Loucy (cell line): ENCODE results near the gene TMED10.

Experiments used
- CTCF ChIP-seq: fragments of 200-600 bp; sonication (generic); conservative IDR thresholded peaks from 2 replicates; pipeline ENCODE4 v1.5.1; 2014; ENCODE audit warnings: mild to moderate bottlenecking, antibody characterized with exemption, low read length
- EZH2phosphoT487 ChIP-seq: fragments of 200-600 bp; IDR thresholded peaks from 2 replicates; pipeline ENCODE4 v1.6.1; 2018; ENCODE audit warnings: antibody characterized with exemption, mild to moderate bottlenecking, moderate library complexity, borderline replicate concordance

DNA sequence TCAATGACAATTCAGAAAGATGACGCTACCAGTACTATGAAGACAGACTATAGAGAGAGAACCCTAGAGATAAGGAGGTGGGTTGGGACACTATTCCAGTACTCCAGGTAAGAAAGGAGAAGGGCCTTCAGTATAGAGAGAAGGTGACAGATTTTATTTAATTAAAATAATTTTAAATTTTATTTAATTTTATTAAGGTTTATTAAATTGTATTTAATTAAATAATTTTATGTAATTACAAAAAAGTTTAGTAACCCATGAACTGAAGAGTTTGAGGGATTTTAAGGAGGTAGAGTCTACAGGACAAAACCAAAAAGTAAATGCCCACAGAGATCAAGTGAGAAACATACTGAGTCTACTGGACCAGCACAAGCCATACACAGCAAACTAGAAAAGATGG lies 20.3 kb downstream of the TMED10 start:
- TF ChIP-seq CTCF (no peak), EZH2phosphoT487 (no peak)
